Stomach (tissue), 9 donors: ENCODE data around the gene CCDC83. TPM values are rescaled to one million over a fixed set of nuclear protein-coding genes. Genes with fewer than 3 reads are reported as not detected.
A peak's percentile ranks its signal among the peaks of the same experiment; 100 is the strongest.

Experiments
- DNase-seq, 2 donors: peaks; one replicate each; pipeline versions ENCODE4 v3.0.0 to v3.0.0-alpha.2; 2013 to 2019
- H3K27ac ChIP-seq, 5 donors: fragments of 200-600 bp in 4 of 5; sonication (generic) in 4 of 5; one replicate each; pipeline ENCODE4 v1.5.1; 2013 to 2019; ENCODE audit warnings: mild to moderate bottlenecking in 1 of 5, moderate library complexity in 1 of 5
- H3K27me3 ChIP-seq, 3 donors: fragments of 200-600 bp; sonication (generic); one replicate each; pipeline ENCODE4 v1.5.1; 2017 to 2019; ENCODE audit warnings: mixed run types in 1 of 3
- H3K36me3 ChIP-seq, 4 donors: fragments of 200-600 bp; sonication (generic); 1 replicate in 3 of 4; 2 replicates in 1 of 4; pipeline ENCODE4 v1.5.1; 2016 to 2019
- H3K4me1 ChIP-seq, 4 donors: fragments of 200-600 bp; sonication (generic); one replicate each; pipeline ENCODE4 v1.5.1; 2016 to 2019
- H3K4me3 ChIP-seq, 4 donors: fragments of 200-600 bp; sonication (generic) in 3 of 4; one replicate each; pipeline ENCODE4 v1.5.1; 2016 to 2019; ENCODE audit warnings: mild to moderate bottlenecking in 1 of 4
- H3K9me3 ChIP-seq, 4 donors: fragments of 200-600 bp; sonication (generic); one replicate each; pipeline ENCODE4 v1.5.1; 2016 to 2019
- CTCF ChIP-seq, 7 experiments: fragments of 450-650 bp in 4 of 7; fragments of 200-600 bp in 3 of 7; sonication (generic) in 3 of 7; IDR thresholded peaks; one replicate each; pipeline ENCODE4 v1.5.1; 2016 to 2019; ENCODE audit warnings: antibody characterized with exemption in 7 of 7, control low read depth in 2 of 7, mild to moderate bottlenecking in 1 of 7
- EP300 ChIP-seq: sonication (generic); formaldehyde crosslinking; IDR thresholded peaks from one replicate; pipeline ENCODE4 v1.6.1; 2017; ENCODE audit warnings: antibody characterized with exemption
- POLR2A ChIP-seq, 4 donors: fragments of 450-650 bp; IDR thresholded peaks; one replicate each; pipeline ENCODE4 v1.6.1; 2016; ENCODE audit warnings: antibody characterized with exemption in 4 of 4, control low read depth in 2 of 4, mild to moderate bottlenecking in 1 of 4, moderate library complexity in 1 of 4
- POLR2AphosphoS5 ChIP-seq, 3 donors: sonication (generic); formaldehyde crosslinking; IDR thresholded peaks; one replicate each; pipeline ENCODE4 v1.6.1; 2016; ENCODE audit warnings: antibody characterized with exemption in 3 of 3
- WGBS, 5 donors: extraction: QIAGEN DNeasy Blood & Tissue Kit in 3 of 5; methylation state at CpG; one replicate each; pipeline versions ENCODE4 v1.1.5 to v1.1.7; 2013 to 2018; 5-methylcytosine and 5-hydroxymethylcytosine counted together
- intact Hi-C: fragments of 100-400 bp; cut with DNase I; formaldehyde crosslinking; loops from one replicate; pipeline ENCODE4 v1.15.1; 2023; ENCODE audit warnings: low total_unique reads
- polyA plus RNA-seq, 3 donors: library from polyadenylated mRNA; stranded (reverse); fragments of 200-250 nt; gene quantifications; one replicate each; pipeline ENCODE4 v1.2.3, GENCODE V29; 2013
- total RNA-seq, 5 donors: library from RNA; depleted of rRNA; stranded (reverse); fragments of >200 nt; gene quantifications; one replicate each; pipeline versions ENCODE4 v1.1.0 to v1.2.3, GENCODE V29; 2014 to 2016
- donor health status: healthy with polysubstance abuse.
- donor health status: Bipolar disorder and iron deficiency.
- donor health status: healthy.

Gene CCDC83
- total and polyA plus RNA-seq, 8 donors, result 0.45 to 2.6 TPM; not detected in 6

DNA sequence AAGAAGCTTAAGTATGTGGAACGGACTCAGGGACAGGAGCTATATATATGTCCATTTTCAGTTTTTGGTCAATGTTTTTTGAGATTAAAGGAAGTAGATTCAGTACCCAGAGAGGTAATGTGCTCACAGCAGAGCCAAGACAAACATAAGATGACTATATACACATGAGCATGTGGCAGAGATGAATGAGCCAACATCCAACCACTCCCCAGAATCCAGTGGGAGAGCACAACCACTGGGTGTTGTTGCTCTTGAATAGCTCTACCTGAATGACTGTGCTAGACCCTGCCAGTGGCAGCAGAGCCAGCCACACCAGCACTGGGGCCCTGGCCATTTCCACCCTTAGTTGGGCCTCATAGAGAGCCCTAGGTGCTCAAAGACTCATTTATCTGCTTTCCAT is 33.5 kb upstream of the CCDC83 start:
- Histone ChIP-seq H3K4me1 (peaks cover 7 to 32% (median 15%) of the 10 kb centered on the region in 4 donors), H3K36me3 (no peaks in the 10 kb centered on the region), H3K27ac (peak overlapping the region in 4 of 5 donors; percentile 32 to 75 (median 64)), H3K27me3 (no peaks in the 10 kb centered on the region), H3K9me3 (no peaks in the 10 kb centered on the region), H3K4me3 (no peak overlapping the region)
- DNase-seq, result peak; percentile 57 to 63
- intact Hi-C loops, result no loop called here
- 22 to 67% (median 45%) methylated on average over 1 of the region's 1 CpG for WGBS, 5 donors
- no peak for TF ChIP-seq EP300
- no peak for TF ChIP-seq CTCF (IDR thresholded peaks at IDR 0.05)
- TF ChIP-seq POLR2AphosphoS5 (IDR thresholded peaks at IDR 0.05), result peak in 2 of 3 donors; percentile 42 to 75

GRCh38 chr11:85822814-85823213 is 32.4 kb upstream of the CCDC83 start:
- Histone ChIP-seq H3K27me3 (no peaks in the 10 kb centered on the region), H3K4me1 (peaks cover 19 to 44% (median 26%) of the 10 kb centered on the region in 4 donors), H3K4me3 (no peak overlapping the region), H3K9me3 (no peaks in the 10 kb centered on the region), H3K36me3 (no peaks in the 10 kb centered on the region), H3K27ac (no peak overlapping the region)
- 93 to 100% (median 98%) methylated on average over 3 of the region's 3 CpGs for WGBS, 5 donors
- intact Hi-C loops, result no loop called here
- no peak for TF ChIP-seq POLR2A (IDR thresholded peaks at IDR 0.05)
- no peak for TF ChIP-seq EP300
- TF ChIP-seq POLR2AphosphoS5 (IDR thresholded peaks at IDR 0.05), result no peak
- TF ChIP-seq CTCF (IDR thresholded peaks at IDR 0.05), result no peak
- no peak for DNase-seq

GRCh38 chr11:85823816-85824215 is 31.4 kb upstream of the CCDC83 start:
- H3K27me3 ChIP-seq, result no peaks in the 10 kb centered on the region
- intact Hi-C loops, result no loop called here
- 62 to 83% (median 80%) methylated on average over 2 of the region's 2 CpGs for whole genome bisulfite sequencing, 5 donors
- H3K9me3 ChIP-seq, result no peaks in the 10 kb centered on the region
- H3K4me3 ChIP-seq, result no peak overlapping the region
- H3K27ac ChIP-seq, result peak overlapping the region in 1 of 5 donors; percentile 16
- TF ChIP-seq POLR2AphosphoS5 (IDR thresholded peaks at IDR 0.05) (no peak), EP300 (no peak), CTCF (IDR thresholded peaks at IDR 0.05) (no peak), POLR2A (IDR thresholded peaks at IDR 0.05) (no peak)
- DNase-seq, result peak in 1 of 2 donors; percentile 60
- peaks cover 22 to 54% (median 33%) of the 10 kb centered on the region in 4 donors for H3K4me1 ChIP-seq
- no peaks in the 10 kb centered on the region for H3K36me3 ChIP-seq

DNA sequence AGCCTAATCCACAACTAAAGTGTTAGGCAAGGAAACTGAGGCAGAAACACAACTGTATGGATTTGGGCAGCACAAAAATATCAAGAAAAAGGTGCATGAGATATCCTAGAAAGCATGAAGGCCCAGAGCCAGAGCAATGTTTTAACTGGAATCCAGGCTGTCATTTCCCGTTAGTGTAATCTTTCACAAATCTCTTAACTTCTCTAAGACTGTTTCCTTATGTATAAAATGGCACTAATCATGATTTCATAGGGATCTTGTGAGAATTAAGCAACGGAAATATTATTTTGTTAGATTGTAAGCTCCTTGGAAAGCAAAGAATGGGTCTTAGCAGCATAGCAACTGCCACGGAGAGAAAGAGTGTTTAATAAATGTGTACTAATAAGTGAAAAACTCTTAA is 29.6 kb upstream of the CCDC83 start:
- no peaks in the 10 kb centered on the region for H3K36me3 ChIP-seq
- DNase-seq, result no peak
- WGBS, 5 donors, result 51 to 66% (median 58%) methylated on average over 3 of the region's 3 CpGs
- intact Hi-C loops, result no loop called here
- peaks cover 22 to 63% (median 33%) of the 10 kb centered on the region in 4 donors for H3K4me1 ChIP-seq
- no peak overlapping the region for H3K4me3 ChIP-seq
- no peaks in the 10 kb centered on the region for H3K9me3 ChIP-seq
- H3K27ac ChIP-seq, result no peak overlapping the region
- H3K27me3 ChIP-seq, result no peaks in the 10 kb centered on the region
- no peak for TF ChIP-seq POLR2AphosphoS5 (IDR thresholded peaks at IDR 0.05)
- no peak for TF ChIP-seq POLR2A (IDR thresholded peaks at IDR 0.05)
- no peak for TF ChIP-seq EP300
- no peak for TF ChIP-seq CTCF (IDR thresholded peaks at IDR 0.05)
